EL (cell line): Measurements from ENCODE around the gene TNFAIP8L3.

Source experiments
- DNase-seq: peaks from one replicate; pipeline ENCODE4 v3.0.0-alpha.2; 2016

The TNFAIP8L3 gene

DNA sequence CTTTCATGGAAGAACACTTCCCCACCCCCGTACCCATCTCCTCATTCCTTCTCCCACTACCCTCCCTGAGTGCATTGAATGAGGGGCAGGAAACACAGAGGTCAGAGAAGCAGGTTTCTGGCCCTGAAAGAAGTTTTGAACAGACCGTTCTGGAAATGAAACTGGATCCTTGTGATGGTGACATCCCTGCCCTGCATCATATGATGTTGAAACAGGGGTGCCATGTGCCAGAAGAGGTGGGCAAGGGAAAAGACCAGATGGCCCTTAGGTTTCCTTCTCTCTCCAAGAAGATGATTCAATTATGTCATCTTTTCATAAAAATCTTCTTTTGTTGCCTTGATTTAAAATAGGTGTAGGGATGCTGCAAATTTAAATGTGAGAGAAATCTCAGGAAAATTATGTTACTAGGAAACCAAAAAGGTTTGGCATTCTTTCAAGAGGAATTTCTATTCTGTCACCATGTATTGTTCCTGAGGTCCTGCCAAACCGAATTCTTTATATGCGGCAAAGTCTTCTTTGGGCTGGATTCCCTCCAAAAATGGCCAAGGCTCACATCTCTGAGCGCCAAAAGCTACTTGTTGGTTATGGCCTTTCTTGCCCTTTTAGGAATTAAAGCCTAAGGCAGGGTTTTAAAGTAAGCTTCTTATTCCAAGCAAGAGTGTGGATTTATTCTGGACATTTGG lies 19.9 kb upstream of the TNFAIP8L3 start:
- no peak for DNase-seq

DNA sequence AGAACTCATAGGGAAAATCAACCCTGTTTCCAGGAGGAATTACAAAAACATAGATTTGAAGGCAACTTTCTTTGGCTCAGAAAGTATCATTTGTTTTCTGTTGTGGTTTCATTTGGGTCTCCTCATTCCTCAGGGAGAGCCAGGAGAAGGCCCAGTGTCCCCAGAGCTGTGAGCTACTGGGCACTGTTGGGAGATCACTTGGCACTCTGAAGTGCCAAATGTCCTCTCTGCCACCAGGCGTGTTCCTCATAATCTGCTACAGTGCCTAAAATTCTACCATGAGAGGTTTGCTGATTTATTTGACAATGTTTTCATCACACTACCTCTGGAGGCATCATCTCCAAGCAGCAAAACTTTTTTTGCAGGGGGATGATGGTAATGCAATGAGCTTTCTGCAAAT lies 17.4 kb upstream of the TNFAIP8L3 start:
- DNase-seq, result no peak

- DNase-seq, result peak; percentile 26
These were observed 16.4 kb upstream of the TNFAIP8L3 start for GRCh38 chr15:51111061-51111460.

DNA sequence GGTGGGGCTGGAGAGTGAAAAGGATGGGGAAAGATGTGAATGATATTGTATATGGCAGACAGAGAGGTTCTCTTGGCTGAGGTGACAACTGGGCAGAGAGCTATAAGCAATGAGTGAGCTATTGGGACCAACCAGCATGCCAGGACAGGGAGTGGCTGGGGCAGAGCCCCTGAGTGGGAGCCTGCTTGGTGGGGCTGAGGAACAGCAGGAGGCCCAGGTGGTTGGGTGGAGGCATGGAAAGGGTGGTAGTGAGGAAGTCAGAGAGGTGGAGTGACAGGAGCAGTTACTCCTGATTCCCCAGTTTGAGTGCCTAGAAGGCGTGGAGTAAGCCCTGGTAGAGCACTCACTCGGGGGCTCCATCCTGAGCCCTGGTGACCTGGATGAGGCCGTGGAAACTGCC lies 15.5 kb upstream of the TNFAIP8L3 start:
- DNase-seq, result no peak

DNA sequence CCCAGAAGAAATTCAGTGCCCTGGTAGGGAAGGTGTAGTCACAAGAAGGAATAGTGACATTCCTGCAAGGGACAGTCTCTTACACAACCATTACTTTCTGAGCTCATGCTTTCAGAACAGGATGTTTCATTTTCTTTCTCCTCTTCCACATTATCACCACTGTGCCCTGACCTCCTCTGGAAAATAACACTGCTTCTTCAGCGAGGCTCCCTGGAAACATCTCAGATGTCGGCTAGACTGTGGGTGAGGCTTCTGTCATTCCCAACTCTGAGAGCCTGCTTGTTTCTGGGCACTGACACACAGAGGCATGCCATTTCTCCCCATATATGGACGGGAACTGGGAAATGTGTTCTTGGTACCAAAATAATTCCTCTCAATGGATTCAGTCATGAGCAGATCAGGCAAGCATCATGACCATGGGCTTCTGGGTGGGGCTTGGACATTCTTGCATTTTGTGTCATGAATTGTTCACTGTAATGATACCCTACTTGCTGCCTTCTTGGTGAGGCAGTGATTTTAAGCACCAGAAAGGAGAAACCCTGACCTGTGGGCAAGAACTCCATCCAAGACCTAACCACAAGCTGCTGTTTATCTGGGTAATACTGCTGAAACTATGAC lies 14.3 kb upstream of the TNFAIP8L3 start:
- DNase-seq, result peak; percentile 74

DNA sequence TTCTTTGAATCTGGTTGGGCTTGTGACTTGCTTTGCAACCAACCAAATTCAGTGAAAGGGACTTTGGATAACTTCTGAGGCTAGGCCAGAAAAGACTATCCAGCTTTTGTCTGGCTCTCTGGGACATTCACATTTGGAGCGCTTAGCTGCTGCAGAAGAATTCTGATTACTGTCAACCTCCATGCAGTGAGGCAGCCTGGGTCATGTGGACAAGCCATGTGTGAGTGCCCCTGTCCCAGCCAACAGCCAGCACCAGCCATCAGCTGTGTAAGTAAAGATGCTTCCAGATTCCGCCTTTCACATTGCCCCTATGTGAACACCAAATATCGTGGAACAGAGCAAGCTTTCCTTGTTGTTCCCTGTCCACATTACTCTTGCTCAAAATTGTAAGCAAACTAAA lies 12.9 kb upstream of the TNFAIP8L3 start:
- DNase-seq, result no peak

DNA sequence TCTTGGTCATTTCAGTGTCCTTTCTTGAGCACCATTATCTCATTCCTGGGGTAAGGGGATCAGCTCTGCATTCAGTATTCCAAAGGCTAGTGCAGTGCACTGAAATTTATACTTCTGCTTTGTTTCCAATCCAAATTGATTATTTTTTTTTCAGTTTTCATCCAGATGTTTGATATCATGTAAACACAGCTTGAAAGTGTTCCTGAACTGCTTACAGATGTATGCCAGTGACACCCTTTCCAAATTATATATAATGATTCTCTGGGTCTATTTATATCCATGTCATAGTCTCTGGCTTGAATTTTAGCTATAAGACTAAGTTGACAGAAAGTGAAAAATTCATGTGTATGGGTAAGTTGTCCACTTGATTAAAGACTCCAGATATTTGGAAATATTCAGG lies 11.8 kb upstream of the TNFAIP8L3 start:
- DNase-seq, result no peak

DNA sequence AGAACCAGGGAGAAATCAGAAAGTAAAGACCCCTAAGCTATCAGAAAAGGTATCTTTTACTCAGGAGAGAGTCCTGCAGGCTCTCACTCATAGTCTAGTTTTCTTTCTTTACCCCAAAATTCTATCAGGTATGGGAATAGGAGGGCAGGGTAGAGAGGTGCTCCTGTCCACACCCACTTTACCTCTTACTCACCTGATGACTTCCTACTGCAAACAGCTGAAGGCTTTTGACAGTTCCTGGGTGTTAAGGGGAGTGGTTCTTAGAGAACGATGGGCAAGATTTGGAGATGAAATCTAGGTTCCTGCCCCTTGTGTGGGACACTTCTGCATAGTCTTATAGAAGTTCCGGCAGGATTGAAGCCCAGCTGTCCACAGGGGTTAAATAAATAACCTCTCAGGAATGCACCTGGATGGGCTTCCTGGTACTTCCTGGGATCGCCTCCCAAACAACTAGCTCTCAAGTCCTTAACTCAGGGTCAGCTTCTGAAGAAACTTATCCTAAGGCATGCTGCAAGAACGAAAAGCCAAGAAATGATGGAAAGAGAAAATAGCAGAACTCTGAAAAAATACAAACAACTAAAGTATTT lies 10.8 kb upstream of the TNFAIP8L3 start:
- no peak for DNase-seq

DNA sequence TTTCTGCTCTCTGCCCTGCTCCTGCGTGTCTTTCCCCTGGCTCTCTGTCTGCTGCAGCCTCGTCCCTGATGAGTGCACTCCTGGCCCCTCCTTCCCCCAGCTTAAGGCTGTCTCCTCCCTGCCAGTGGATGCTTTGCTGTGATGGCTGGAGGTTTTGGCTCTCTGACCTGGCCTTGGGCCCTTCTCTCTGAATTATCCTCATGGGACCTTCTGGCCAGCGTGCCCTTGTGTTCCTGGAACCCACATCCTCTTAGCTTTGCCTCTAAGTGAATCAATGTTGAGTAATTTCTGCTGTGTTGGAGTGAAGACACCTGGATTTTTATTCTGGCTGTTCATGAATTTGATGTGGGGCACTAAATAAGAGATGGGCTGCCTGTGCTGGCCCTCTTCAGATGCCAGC lies 9.8 kb upstream of the TNFAIP8L3 start:
- no peak for DNase-seq

GRCh38 chr15:51103330-51103729 lies 8.6 kb upstream of the TNFAIP8L3 start:
- peak; percentile 40 for DNase-seq

- DNase-seq, result no peak
These were observed 6.2 kb upstream of the TNFAIP8L3 start for GRCh38 chr15:51100785-51101489.

DNA sequence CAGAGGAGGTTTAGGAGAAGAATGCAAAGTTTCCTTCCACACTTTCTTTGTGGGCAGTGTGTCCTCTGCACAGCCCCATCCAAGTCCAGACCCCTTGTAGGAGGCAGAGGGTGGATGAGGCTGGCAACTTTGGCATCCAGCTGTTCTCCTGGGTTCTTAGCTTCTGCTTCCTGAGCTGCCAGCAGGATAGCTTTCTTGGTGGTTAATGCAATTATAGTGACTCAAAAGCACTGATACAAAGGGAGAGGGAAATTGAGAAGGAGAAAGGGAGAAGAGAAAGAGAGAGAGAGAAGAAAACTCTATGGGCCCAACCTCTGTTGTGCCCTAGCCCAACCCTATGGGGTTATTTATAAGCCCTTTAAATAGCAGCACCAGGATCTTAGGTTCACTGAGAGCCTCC lies 4.5 kb upstream of the TNFAIP8L3 start:
- no peak for DNase-seq

- no peak for DNase-seq
These were observed 3.6 kb upstream of the TNFAIP8L3 start for GRCh38 chr15:51098331-51098619.

GRCh38 chr15:51097553-51098330 lies 3.0 kb upstream of the TNFAIP8L3 start:
- DNase-seq, result peak; percentile 54

DNA sequence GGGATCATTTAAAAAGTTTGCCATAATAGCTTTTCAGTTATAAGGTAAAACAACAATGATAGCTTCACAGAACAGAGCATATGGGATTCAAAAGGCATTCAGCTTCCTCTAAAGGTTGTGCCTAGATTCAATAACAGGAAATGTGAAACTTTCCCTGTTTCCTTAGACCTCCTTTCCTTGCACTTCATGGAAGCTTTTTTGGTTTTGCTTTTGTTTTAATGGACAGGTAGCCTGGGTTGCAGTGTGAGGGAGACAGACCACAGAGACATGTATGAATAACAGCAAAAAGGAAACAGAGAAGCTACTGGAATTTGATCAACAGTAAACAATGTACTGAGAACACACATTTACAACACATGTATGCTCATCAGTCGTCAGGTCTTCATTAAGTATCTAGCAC lies 2.3 kb upstream of the TNFAIP8L3 start:
- no peak for DNase-seq

DNA sequence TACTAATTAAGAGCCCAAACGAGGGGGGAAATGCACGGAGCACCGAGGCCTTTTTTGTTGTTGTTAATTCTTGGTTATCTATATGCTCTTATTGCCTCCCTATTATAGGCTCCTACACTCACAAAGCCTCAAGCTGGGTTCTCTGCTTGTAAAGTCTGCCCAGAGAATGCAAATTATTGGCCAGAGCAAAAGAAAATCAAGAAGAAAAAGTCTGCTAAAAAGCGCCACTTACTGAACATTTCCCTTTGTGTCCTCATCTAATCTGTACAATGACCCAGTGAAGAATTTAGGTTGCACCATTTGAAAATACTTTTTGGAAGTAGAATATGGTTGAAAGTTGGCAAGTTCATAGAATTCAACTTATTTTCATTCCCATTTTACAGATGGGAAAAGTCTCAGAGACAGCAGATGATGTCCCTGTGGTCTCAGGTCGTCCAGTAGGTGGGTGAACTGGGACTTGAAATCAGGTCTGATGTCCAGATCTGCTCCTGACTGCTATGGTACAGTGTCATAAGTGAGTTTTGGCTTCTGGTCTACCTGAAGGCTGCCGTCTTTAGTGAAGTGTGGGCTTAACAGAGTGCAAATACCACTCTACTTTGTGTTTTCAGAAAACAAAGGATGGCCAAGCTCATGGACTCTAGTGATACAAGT lies 1.1 kb upstream of the TNFAIP8L3 start:
- no peak for DNase-seq

DNA sequence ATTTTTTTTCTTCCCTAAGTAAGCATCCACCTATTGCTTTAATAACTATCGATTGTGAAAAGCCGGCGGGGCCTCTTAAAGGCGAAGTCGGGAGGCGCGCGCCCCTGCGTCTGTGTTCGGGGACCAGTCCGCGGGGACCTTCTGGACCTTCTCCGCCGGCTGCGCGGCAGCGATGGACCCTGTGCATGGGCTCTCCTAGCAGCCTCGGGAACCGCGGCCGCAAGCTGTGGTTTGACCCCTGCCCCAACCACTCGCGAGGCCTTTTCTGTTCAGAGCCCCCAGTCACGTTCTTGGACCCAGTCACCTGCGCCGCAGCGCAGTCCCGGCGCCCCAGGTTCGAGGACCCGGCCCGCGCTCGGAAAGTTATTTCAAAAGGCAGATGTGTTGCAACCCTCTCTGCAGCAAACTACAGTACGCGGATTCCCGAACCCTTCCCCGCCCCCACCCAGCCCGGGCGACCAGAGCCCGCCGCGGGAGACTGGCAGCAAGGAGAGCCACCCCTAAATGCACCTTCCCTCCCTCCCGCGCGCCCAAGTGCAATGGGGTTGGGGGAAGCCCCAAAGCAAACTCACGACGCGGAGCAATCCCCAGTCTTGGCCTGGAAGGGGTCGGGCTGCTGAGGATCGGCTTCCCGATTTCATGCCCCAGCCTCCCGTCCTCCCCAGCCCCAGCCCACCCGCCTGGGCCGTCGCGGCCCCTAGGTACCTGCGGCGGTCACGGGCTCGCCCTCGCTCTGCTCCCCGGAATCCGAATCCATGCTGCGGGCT lies 684 bp downstream of the TNFAIP8L3 start:
- DNase-seq, result no peak

- DNase-seq, result no peak
These were observed 1.2 kb downstream of the TNFAIP8L3 start for GRCh38 chr15:51093488-51093838.

DNA sequence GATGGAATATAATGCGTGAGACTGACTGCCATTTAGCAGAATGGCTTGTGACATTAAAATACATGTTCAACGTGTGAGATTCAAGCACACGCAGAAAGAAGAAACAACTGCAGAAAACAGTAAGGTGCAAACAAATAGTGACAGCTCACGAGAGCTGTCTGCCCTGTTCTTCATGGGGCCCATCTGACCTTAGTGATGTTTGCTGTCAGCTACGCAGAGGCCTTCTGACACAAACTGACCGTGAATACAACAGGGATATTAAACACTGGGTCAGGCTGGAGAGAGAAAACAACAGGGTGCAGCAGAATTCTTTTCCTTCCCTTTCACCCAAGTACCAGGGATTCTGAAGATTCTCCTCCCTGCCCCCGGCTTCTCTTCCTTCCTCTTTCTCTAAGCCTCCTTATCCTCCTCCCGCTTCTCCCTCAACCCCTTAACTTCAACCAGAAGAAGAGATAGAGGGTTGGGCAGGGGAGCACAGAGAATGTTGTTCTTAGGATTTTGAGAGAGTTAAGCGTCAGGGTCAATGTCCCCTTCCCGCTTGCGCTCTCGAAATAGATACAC lies 2.1 kb downstream of the TNFAIP8L3 start:
- DNase-seq, result no peak

GRCh38 chr15:51090753-51091152 lies 4.0 kb downstream of the TNFAIP8L3 start:
- DNase-seq, result no peak

- DNase-seq, result no peak
These were observed 4.8 kb downstream of the TNFAIP8L3 start for GRCh38 chr15:51089699-51090453.
